Keratinocyte (primary cell): ENCODE data around the gene CDH13. TPM values are rescaled to one million over a fixed set of nuclear protein-coding genes. Genes with fewer than 3 reads are reported as not detected.

ENCODE experiments used
- DNase-seq: peaks from one replicate; pipeline ENCODE4 v3.0.0-alpha.2; 2011; ENCODE audit warnings: low read depth, missing footprints, low spot score
- FAIRE-seq: peaks from 2 replicates; lab custom pipeline; 2011; peaks lifted over from hg19 to GRCh38; lab: Jason Lieb, UNC
- H2AFZ ChIP-seq: 2 replicates; pipeline ENCODE4 v1.6.0; 2012; ENCODE audit warnings: low read length, control low read depth, inconsistent platforms; ENCODE audit not compliant: control insufficient read depth
- H3K27ac ChIP-seq: 2 replicates; pipeline ENCODE4 v1.5.1; 2011; ENCODE audit warnings: low read length; ENCODE audit not compliant: control insufficient read depth, insufficient read depth
- H3K27me3 ChIP-seq: 3 replicates; pipeline ENCODE4 v1.6.0; 2011; ENCODE audit warnings: low read length; ENCODE audit not compliant: control insufficient read depth, insufficient read depth; ENCODE audit errors: extremely low read depth
- H3K36me3 ChIP-seq, 2 experiments: 2 replicates in 1 of 2; 3 replicates in 1 of 2; pipeline ENCODE4 v1.5.1; 2011; ENCODE audit warnings: low read length in 2 of 2, mild to moderate bottlenecking in 1 of 2; ENCODE audit not compliant: control insufficient read depth in 2 of 2, insufficient read depth in 2 of 2; ENCODE audit errors: extremely low read depth in 1 of 2
- H3K4me1 ChIP-seq: 3 replicates; pipeline ENCODE4 v1.5.1; 2011; ENCODE audit warnings: low read length; ENCODE audit not compliant: control insufficient read depth, insufficient read depth; ENCODE audit errors: extremely low read depth
- H3K4me2 ChIP-seq: 3 replicates; pipeline ENCODE4 v1.6.0; 2011; ENCODE audit warnings: low read depth, low read length; ENCODE audit not compliant: control insufficient read depth, insufficient read depth; ENCODE audit errors: extremely low read depth
- H3K4me3 ChIP-seq, 3 experiments: fragments of 200-600 bp in 1 of 3; sonication (generic) in 1 of 3; 2 replicates in 2 of 3; 3 replicates in 1 of 3; pipeline ENCODE4 v1.5.1; 2011 to 2016; ENCODE audit warnings: low read length in 3 of 3, mild to moderate bottlenecking in 3 of 3, control low read depth in 2 of 3, inconsistent platforms in 1 of 3, low read depth in 1 of 3, mixed read lengths in 1 of 3, mixed run types in 1 of 3, moderate library complexity in 1 of 3; ENCODE audit not compliant: control insufficient read depth in 2 of 3, insufficient read depth in 2 of 3; ENCODE audit errors: extremely low read depth in 1 of 3
- H3K79me2 ChIP-seq: 2 replicates; pipeline ENCODE4 v1.6.0; 2012; ENCODE audit warnings: low read length; ENCODE audit not compliant: control insufficient read depth, insufficient read depth
- H3K9ac ChIP-seq: 3 replicates; pipeline ENCODE4 v1.6.0; 2011; ENCODE audit warnings: low read length; ENCODE audit not compliant: control insufficient read depth, insufficient read depth; ENCODE audit errors: extremely low read depth
- H3K9me1 ChIP-seq: 3 replicates; pipeline ENCODE4 v1.6.0; 2011; ENCODE audit warnings: low read length; ENCODE audit not compliant: control insufficient read depth, insufficient read depth; ENCODE audit errors: extremely low read depth
- H3K9me3 ChIP-seq: 2 replicates; pipeline ENCODE4 v1.5.1; 2012; ENCODE audit warnings: low read depth, low read length; ENCODE audit not compliant: control insufficient read depth
- H4K20me1 ChIP-seq: 3 replicates; pipeline ENCODE4 v1.6.0; 2011; ENCODE audit warnings: low read length; ENCODE audit not compliant: control insufficient read depth, insufficient read depth; ENCODE audit errors: extremely low read depth
- CTCF ChIP-seq, 3 experiments: IDR thresholded peaks in 1 of 3; conservative IDR thresholded peaks in 1 of 3; optimal IDR thresholded peaks in 1 of 3; 2 replicates in 2 of 3; 3 replicates in 1 of 3; pipeline versions ENCODE3 to v1.5.1; 2011; ENCODE audit warnings: low read length in 3 of 3, mild to moderate bottlenecking in 3 of 3, moderate library complexity in 2 of 3, control low read depth in 1 of 3, inconsistent platforms in 1 of 3; ENCODE audit not compliant: insufficient read depth in 2 of 3; ENCODE audit errors: extremely low read depth in 1 of 3
- EZH2 ChIP-seq: IDR thresholded peaks from one replicate; pipeline ENCODE4 v1.6.1; 2012; ENCODE audit warnings: inconsistent platforms, mild to moderate bottlenecking, low read length, moderate library complexity
- dilution Hi-C: fragments of 300-500 bp; cut with MboI; formaldehyde crosslinking; loops from one replicate; pipeline ENCODE4 v1.7.0; 2020; ENCODE audit warnings: low sequenced_read_pairs; ENCODE audit not compliant: extremely low pct_ligation_motif_present
- polyA plus RNA-seq, 5 experiments: library from polyadenylated mRNA; depleted of rRNA in 3 of 5; stranded (reverse) in 3 of 5; stranded (forward) in 1 of 5; unstranded in 1 of 5; fragments of >200 nt; gene quantifications; 1 replicate in 1 of 5; 2 replicates in 3 of 5; 3 replicates in 1 of 5; pipeline versions ENCODE4 v1.2.1 to v1.2.3, GENCODE V29; 2011 to 2012; ENCODE audit warnings: missing spikeins in 2 of 5, low read depth in 1 of 5, low replicate concordance in 1 of 5

The CDH13 gene
- polyA plus RNA-seq, 1 donor (not counting 4 experiments of a cell fraction or from before 2014, with no cell fraction given): 111 TPM

- H2AFZ ChIP-seq: no peak overlapping the region
- no peak overlapping the region for H3K4me2 ChIP-seq
- dilution Hi-C loops: no loop called here
- H3K4me3 ChIP-seq: no peak overlapping the region
- H3K36me3 ChIP-seq: no peaks in the 10 kb centered on the region
- no peak for TF ChIP-seq EZH2
- TF ChIP-seq CTCF (optimal IDR thresholded peaks at IDR 0.05 in 1 of 3, IDR thresholded peaks at IDR 0.05 in 1 of 3, conservative IDR thresholded peaks at IDR 0.05 in 1 of 3; ENCODE audit: extremely low read depth in 1 of 3, insufficient read depth in 2 of 3, low read length in 3 of 3): no peak
- H3K4me1 ChIP-seq: peaks cover 7% of the 10 kb centered on the region
- peak; percentile 69 for FAIRE-seq
- H3K9me1 ChIP-seq: no peaks in the 10 kb centered on the region
- no peak overlapping the region for H3K9ac ChIP-seq
- no peak overlapping the region for H3K27ac ChIP-seq
- H3K27me3 ChIP-seq: no peaks in the 10 kb centered on the region
- H3K9me3 ChIP-seq: no peaks in the 10 kb centered on the region
- DNase-seq: no peak
- no peaks in the 10 kb centered on the region for H3K79me2 ChIP-seq
- H4K20me1 ChIP-seq: no peaks in the 10 kb centered on the region
These were observed 890.6 kb downstream of the CDH13 start for GRCh38 chr16:83517398-83517797.

DNA sequence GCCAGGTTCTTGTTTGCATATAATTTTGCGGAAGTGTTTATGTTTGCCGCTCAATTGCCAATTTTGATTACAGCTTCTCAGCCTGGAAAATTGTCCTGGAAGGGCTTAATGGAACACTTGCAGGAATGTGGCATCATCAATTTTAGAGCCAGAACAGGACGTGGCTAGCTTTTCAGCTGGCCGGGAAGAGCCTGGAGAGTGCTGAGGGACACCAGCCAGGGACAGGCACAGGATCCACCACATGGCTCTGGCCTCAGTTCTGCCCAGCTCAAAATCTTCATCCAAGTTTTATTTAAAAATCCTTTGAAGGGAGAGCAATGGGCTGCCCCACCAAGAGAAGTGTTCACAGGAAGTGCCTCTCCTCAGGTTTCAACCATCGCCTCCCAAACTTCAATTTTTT, 893.8 kb downstream of the CDH13 start:
- H3K27me3 ChIP-seq: no peaks in the 10 kb centered on the region
- no peaks in the 10 kb centered on the region for H3K9me1 ChIP-seq
- dilution Hi-C loops: no loop called here
- no peaks in the 10 kb centered on the region for H4K20me1 ChIP-seq
- H3K9ac ChIP-seq: no peak overlapping the region
- H3K27ac ChIP-seq: no peak overlapping the region
- no peaks in the 10 kb centered on the region for H3K36me3 ChIP-seq
- no peaks in the 10 kb centered on the region for H3K9me3 ChIP-seq
- no peak overlapping the region for H2AFZ ChIP-seq
- H3K4me3 ChIP-seq: no peak overlapping the region
- H3K4me1 ChIP-seq: no peaks in the 10 kb centered on the region
- no peaks in the 10 kb centered on the region for H3K79me2 ChIP-seq
- no peak overlapping the region for H3K4me2 ChIP-seq
- no peak for TF ChIP-seq CTCF (optimal IDR thresholded peaks at IDR 0.05 in 1 of 3, IDR thresholded peaks at IDR 0.05 in 1 of 3, conservative IDR thresholded peaks at IDR 0.05 in 1 of 3; ENCODE audit: extremely low read depth in 1 of 3, insufficient read depth in 2 of 3, low read length in 3 of 3)
- no peak for TF ChIP-seq EZH2
- no peak for DNase-seq
- no peak for FAIRE-seq
